Glutamatergic neuron (in vitro differentiated cells): ENCODE measurements around the gene PCDHGA5. TPM values are rescaled to one million over a fixed set of nuclear protein-coding genes. Genes with fewer than 3 reads are reported as not detected.
"Not testable (repeated sequence)": the region's sequence is repeated elsewhere in the genome, so short reads cannot be mapped to it uniquely, and the experiment has no call there.

ENCODE experiments used
- DNase-seq: peaks from one replicate; pipeline ENCODE4 v3.0.0; 2022
- H3K27ac Mint-ChIP-seq: one replicate; pipeline ENCODE4 v1.8.0; 2020; ENCODE audit warnings: mild to moderate bottlenecking, mixed read lengths, inconsistent platforms; ENCODE audit not compliant: unreplicated experiment
- H3K27me3 Mint-ChIP-seq: one replicate; pipeline ENCODE4 v1.8.0; 2020; ENCODE audit warnings: mild to moderate bottlenecking, moderate library complexity, mixed read lengths, inconsistent platforms; ENCODE audit not compliant: unreplicated experiment
- H3K36me3 Mint-ChIP-seq: one replicate; pipeline ENCODE4 v1.8.0; 2020; ENCODE audit warnings: mild to moderate bottlenecking, mixed read lengths, inconsistent platforms; ENCODE audit not compliant: unreplicated experiment
- H3K4me1 Mint-ChIP-seq: one replicate; pipeline ENCODE4 v1.8.0; 2020; ENCODE audit warnings: mild to moderate bottlenecking, low read depth, mixed read lengths, inconsistent platforms; ENCODE audit not compliant: unreplicated experiment
- H3K4me3 Mint-ChIP-seq: one replicate; pipeline ENCODE4 v1.8.0; 2020; ENCODE audit warnings: mild to moderate bottlenecking, mixed read lengths, inconsistent platforms; ENCODE audit not compliant: unreplicated experiment
- H3K9me3 Mint-ChIP-seq: one replicate; pipeline ENCODE4 v1.8.0; 2020; ENCODE audit warnings: mild to moderate bottlenecking, moderate library complexity, mixed read lengths, inconsistent platforms; ENCODE audit not compliant: unreplicated experiment
- CTCF ChIP-seq: fragments of 200-600 bp; sonication (generic); IDR thresholded peaks from one replicate; pipeline ENCODE4 v1.5.0; 2021; ENCODE audit not compliant: partially characterized antibody, unreplicated experiment
- total RNA-seq: library from RNA; stranded (reverse); fragmentation: NEBNext Ultra II Directional; extraction: Animal tissue kit (Norgen Biotek cat#: 25700); gene quantifications from one replicate; pipeline ENCODE4 v1.2.1, GENCODE V29; 2021; ENCODE audit not compliant: unreplicated experiment

Gene PCDHGA5
- total RNA-seq, 1 donor from 2014 or later = 4.6 TPM

- peaks cover 67% of the 10 kb centered on the region for H3K36me3 Mint-ChIP-seq
- no peak overlapping the region for H3K4me3 Mint-ChIP-seq
- DNase-seq = no peak
- H3K9me3 Mint-ChIP-seq = peaks cover 19% of the 10 kb centered on the region
- H3K4me1 Mint-ChIP-seq = no peaks in the 10 kb centered on the region
- peaks cover 1% of the 10 kb centered on the region for H3K27me3 Mint-ChIP-seq
- TF ChIP-seq CTCF = no peak
- no peak overlapping the region for H3K27ac Mint-ChIP-seq
Measured at GRCh38 chr5:141345327-141345726, 18.6 kb upstream of the PCDHGA5 start.

- Mint-ChIP-seq H3K9me3 (peaks cover 19% of the 10 kb centered on the region), H3K36me3 (peaks cover 67% of the 10 kb centered on the region)
- not testable (repeated sequence) for H3K27ac Mint-ChIP-seq, H3K27me3 Mint-ChIP-seq, H3K4me3 Mint-ChIP-seq, DNase-seq, H3K4me1 Mint-ChIP-seq
Measured at GRCh38 chr5:141346017-141346416, 17.9 kb upstream of the PCDHGA5 start.

- H3K36me3 Mint-ChIP-seq = peaks cover 59% of the 10 kb centered on the region
- peak; percentile 39 for DNase-seq
- TF ChIP-seq CTCF = no peak
- H3K27ac Mint-ChIP-seq = no peak within 1 kb of the TSS
- H3K9me3 Mint-ChIP-seq = peaks cover 21% of the 10 kb centered on the region
- H3K4me3 Mint-ChIP-seq = peak within 1 kb of the TSS; percentile 69
- H3K27me3 Mint-ChIP-seq = peaks cover 7% of the 10 kb centered on the region
- no peaks in the 10 kb centered on the region for H3K4me1 Mint-ChIP-seq
Measured at GRCh38 chr5:141349917-141350619, 13.9 kb upstream of the PCDHGA5 start, which contains the start of gene PCDHGB1. Gene PCDHGB1, plus strand, starts transcription at chr5:141350099. Its CDS starts 162 bp downstream, at chr5:141350261.

GRCh38 chr5:141351591-141351990, 12.4 kb upstream of the PCDHGA5 start:
- H3K36me3 Mint-ChIP-seq = peaks cover 62% of the 10 kb centered on the region
- H3K9me3 Mint-ChIP-seq = peaks cover 26% of the 10 kb centered on the region

GRCh38 chr5:141354900-141355469, 9.0 kb upstream of the PCDHGA5 start, which contains the start of gene PCDHGA4:
Gene PCDHGA4, plus strand, starts transcription at chr5:141355021. Its CDS starts 87 bp downstream, at chr5:141355108.
- DNase-seq = no peak
- peaks cover 50% of the 10 kb centered on the region for H3K36me3 Mint-ChIP-seq
- H3K4me1 Mint-ChIP-seq = no peaks in the 10 kb centered on the region
- H3K27me3 Mint-ChIP-seq = peaks cover 12% of the 10 kb centered on the region
- no peak within 1 kb of the TSS for H3K4me3 Mint-ChIP-seq
- peak; percentile 60 for TF ChIP-seq CTCF
- no peak within 1 kb of the TSS for H3K27ac Mint-ChIP-seq
- peaks cover 25% of the 10 kb centered on the region for H3K9me3 Mint-ChIP-seq

More at GRCh38 chr5:141351591-141351990, 12.4 kb upstream of the PCDHGA5 start:
- peaks cover 10% of the 10 kb centered on the region for H3K27me3 Mint-ChIP-seq
- TF ChIP-seq CTCF = no peak
- DNase-seq = no peak
- no peak overlapping the region for H3K4me3 Mint-ChIP-seq
- H3K4me1 Mint-ChIP-seq = no peaks in the 10 kb centered on the region
- no peak overlapping the region for H3K27ac Mint-ChIP-seq
